H9 (cell line): ENCODE results near the gene NTRK3. TPM values are rescaled to one million over a fixed set of nuclear protein-coding genes. Genes with fewer than 3 reads are reported as not detected.

Experiments
- DNase-seq: peaks from one replicate; pipeline ENCODE4 v3.0.0-alpha.2; 2017
- H2AFZ ChIP-seq: one replicate; pipeline ENCODE4 v1.6.1; 2013; ENCODE audit warnings: mild to moderate bottlenecking, low read length, control low read depth, moderate library complexity
- H2AK5ac ChIP-seq: 2 replicates; pipeline ENCODE4 v1.6.1; 2013; ENCODE audit warnings: low read length, control low read depth, mixed read lengths; ENCODE audit not compliant: insufficient read length
- H2BK120ac ChIP-seq: one replicate; pipeline ENCODE4 v1.6.1; 2013; ENCODE audit warnings: low read depth, mild to moderate bottlenecking, low read length, control low read depth, inconsistent platforms; ENCODE audit not compliant: poor library complexity, severe bottlenecking
- H2BK12ac ChIP-seq: 2 replicates; pipeline ENCODE4 v1.6.1; 2013; ENCODE audit warnings: low read length, control low read depth, mixed read lengths, low read depth; ENCODE audit not compliant: insufficient read length
- H2BK15ac ChIP-seq: 2 replicates; pipeline ENCODE4 v1.6.1; 2013; ENCODE audit warnings: low read depth, low read length, control low read depth
- H2BK20ac ChIP-seq: one replicate; pipeline ENCODE4 v1.6.1; 2013; ENCODE audit warnings: low read depth, mild to moderate bottlenecking, low read length, control low read depth, inconsistent platforms; ENCODE audit not compliant: poor library complexity, severe bottlenecking
- H2BK5ac ChIP-seq: 2 replicates; pipeline ENCODE4 v1.6.1; 2013; ENCODE audit warnings: low read length, control low read depth, mixed read lengths; ENCODE audit not compliant: insufficient read length
- H3K14ac ChIP-seq: 2 replicates; pipeline ENCODE4 v1.6.1; 2013; ENCODE audit warnings: low read length, control low read depth; ENCODE audit not compliant: insufficient read depth
- H3K18ac ChIP-seq: 2 replicates; pipeline ENCODE4 v1.6.1; 2013; ENCODE audit warnings: low read depth, mild to moderate bottlenecking, mixed read lengths, low read length, control low read depth; ENCODE audit not compliant: insufficient read length
- H3K23ac ChIP-seq: 2 replicates; pipeline ENCODE4 v1.6.1; 2013; ENCODE audit warnings: low read length, control low read depth, mixed read lengths, low read depth; ENCODE audit not compliant: insufficient read length
- H3K23me2 ChIP-seq: 2 replicates; pipeline ENCODE4 v1.6.1; 2013; ENCODE audit warnings: low read depth, mild to moderate bottlenecking, mixed read lengths, low read length, control low read depth; ENCODE audit not compliant: insufficient read length, poor library complexity, severe bottlenecking
- H3K27ac ChIP-seq: 2 replicates; pipeline ENCODE4 v1.5.1; 2013; ENCODE audit warnings: low read length, control low read depth, mixed read lengths, low read depth; ENCODE audit not compliant: insufficient read length
- H3K27me3 ChIP-seq: 2 replicates; pipeline ENCODE4 v1.6.1; 2013; ENCODE audit warnings: low read length, control low read depth, inconsistent platforms; ENCODE audit not compliant: insufficient read depth
- H3K4ac ChIP-seq: 2 replicates; pipeline ENCODE4 v1.6.1; 2013; ENCODE audit warnings: low read depth, mild to moderate bottlenecking, control low read depth, inconsistent platforms, low read length, moderate library complexity
- H3K4me1 ChIP-seq: 2 replicates; pipeline ENCODE4 v1.6.1; 2013; ENCODE audit warnings: low read length, control low read depth, inconsistent platforms; ENCODE audit not compliant: insufficient read depth
- H3K4me2 ChIP-seq: 2 replicates; pipeline ENCODE4 v1.6.1; 2013; ENCODE audit warnings: low read length, control low read depth, mixed read lengths; ENCODE audit not compliant: insufficient read length, insufficient read depth
- H3K56ac ChIP-seq: 2 replicates; pipeline ENCODE4 v1.6.1; 2013; ENCODE audit warnings: low read depth, mild to moderate bottlenecking, mixed read lengths, low read length, control low read depth; ENCODE audit not compliant: insufficient read length
- H3K79me1 ChIP-seq: 2 replicates; pipeline ENCODE4 v1.6.1; 2013; ENCODE audit warnings: low read depth, mild to moderate bottlenecking, moderate library complexity, low read length, control low read depth, inconsistent platforms; ENCODE audit not compliant: insufficient read depth, poor library complexity, severe bottlenecking
- H3K79me2 ChIP-seq: 2 replicates; pipeline ENCODE4 v1.6.1; 2013; ENCODE audit warnings: low read length, control low read depth, inconsistent platforms; ENCODE audit not compliant: insufficient read depth
- H3K9ac ChIP-seq: 2 replicates; pipeline ENCODE4 v1.6.1; 2013; ENCODE audit warnings: low read length, control low read depth, mixed read lengths; ENCODE audit not compliant: insufficient read length; ENCODE audit errors: extremely low read depth
- H3K9me3 ChIP-seq: one replicate; pipeline ENCODE4 v1.6.1; 2013; ENCODE audit warnings: low read depth, low read length, inconsistent platforms; ENCODE audit not compliant: control insufficient read depth
- H3T11ph ChIP-seq: one replicate; pipeline ENCODE4 v1.6.1; 2013; ENCODE audit warnings: mild to moderate bottlenecking, low read length, control low read depth, inconsistent platforms
- H4K20me1 ChIP-seq: one replicate; pipeline ENCODE4 v1.6.1; 2013; ENCODE audit not compliant: control insufficient read depth, insufficient read length, insufficient read depth
- H4K5ac ChIP-seq: 2 replicates; pipeline ENCODE4 v1.6.1; 2013; ENCODE audit warnings: low read depth, mild to moderate bottlenecking, mixed read lengths, low read length, control low read depth; ENCODE audit not compliant: insufficient read length
- H4K8ac ChIP-seq: replicated peaks from 2 replicates; pipeline ENCODE4 v1.6.1; 2013; ENCODE audit warnings: low read length, control low read depth, mixed read lengths, low read depth; ENCODE audit not compliant: insufficient read length
- H4K91ac ChIP-seq: 2 replicates; pipeline ENCODE4 v1.6.1; 2013; ENCODE audit warnings: low read depth, mild to moderate bottlenecking, moderate library complexity, mixed read lengths, low read length, control low read depth; ENCODE audit not compliant: insufficient read length
- H3K27ac Mint-ChIP-seq, 3 experiments: 2 replicates in 2 of 3; 3 replicates in 1 of 3; pipeline ENCODE4 v1.8.0; 2020 to 2021; ENCODE audit warnings: mixed read lengths in 3 of 3, mild to moderate bottlenecking in 1 of 3, moderate library complexity in 1 of 3
- H3K27me3 Mint-ChIP-seq: 2 replicates; pipeline ENCODE4 v1.8.0; 2021; ENCODE audit warnings: low read depth, mild to moderate bottlenecking, moderate library complexity, mixed read lengths
- H3K36me3 Mint-ChIP-seq, 3 experiments: 2 replicates in 2 of 3; 3 replicates in 1 of 3; pipeline ENCODE4 v1.8.0; 2020 to 2021; ENCODE audit warnings: low read depth in 3 of 3, mixed read lengths in 3 of 3; ENCODE audit not compliant: insufficient read depth in 1 of 3
- H3K4me1 Mint-ChIP-seq, 2 experiments: 2 replicates each; pipeline ENCODE4 v1.8.0; 2020; ENCODE audit warnings: mixed read lengths in 2 of 2
- H3K4me3 Mint-ChIP-seq, 2 experiments: 2 replicates in 1 of 2; 3 replicates in 1 of 2; pipeline ENCODE4 v1.8.0; 2020 to 2021; ENCODE audit warnings: mild to moderate bottlenecking in 2 of 2, mixed read lengths in 2 of 2, moderate library complexity in 1 of 2
- H3K9me3 Mint-ChIP-seq, 2 experiments: 2 replicates in 1 of 2; 3 replicates in 1 of 2; pipeline ENCODE4 v1.8.0; 2020; ENCODE audit warnings: mild to moderate bottlenecking in 2 of 2, mixed read lengths in 2 of 2, moderate library complexity in 1 of 2
- WGBS: extraction: QIAGEN DNeasy Blood & Tissue Kit; methylation state at CpG from one replicate; pipeline ENCODE4 v1.1.7; 2013; ENCODE audit warnings: missing lambda C conversion rate, low lambda C conversion rate, mixed read lengths; ENCODE audit not compliant: insufficient read length; ENCODE audit errors: extremely low coverage; 5-methylcytosine and 5-hydroxymethylcytosine counted together
- total RNA-seq: library from RNA; stranded (reverse); gene quantifications from 2 replicates; pipeline ENCODE4 v1.2.1, GENCODE V29; 2021
- TF ChIP-seq, protein P1 (sequence below): fragments of 200-600 bp; sonication (generic); conservative IDR thresholded peaks from 3 replicates; pipeline ENCODE4 v1.8.0; 2021; ENCODE audit warnings: antibody characterized with exemption, mild to moderate bottlenecking

NTRK3 gene
- total RNA-seq, 1 experiment from 2014 or later: 2.5 TPM

DNA sequence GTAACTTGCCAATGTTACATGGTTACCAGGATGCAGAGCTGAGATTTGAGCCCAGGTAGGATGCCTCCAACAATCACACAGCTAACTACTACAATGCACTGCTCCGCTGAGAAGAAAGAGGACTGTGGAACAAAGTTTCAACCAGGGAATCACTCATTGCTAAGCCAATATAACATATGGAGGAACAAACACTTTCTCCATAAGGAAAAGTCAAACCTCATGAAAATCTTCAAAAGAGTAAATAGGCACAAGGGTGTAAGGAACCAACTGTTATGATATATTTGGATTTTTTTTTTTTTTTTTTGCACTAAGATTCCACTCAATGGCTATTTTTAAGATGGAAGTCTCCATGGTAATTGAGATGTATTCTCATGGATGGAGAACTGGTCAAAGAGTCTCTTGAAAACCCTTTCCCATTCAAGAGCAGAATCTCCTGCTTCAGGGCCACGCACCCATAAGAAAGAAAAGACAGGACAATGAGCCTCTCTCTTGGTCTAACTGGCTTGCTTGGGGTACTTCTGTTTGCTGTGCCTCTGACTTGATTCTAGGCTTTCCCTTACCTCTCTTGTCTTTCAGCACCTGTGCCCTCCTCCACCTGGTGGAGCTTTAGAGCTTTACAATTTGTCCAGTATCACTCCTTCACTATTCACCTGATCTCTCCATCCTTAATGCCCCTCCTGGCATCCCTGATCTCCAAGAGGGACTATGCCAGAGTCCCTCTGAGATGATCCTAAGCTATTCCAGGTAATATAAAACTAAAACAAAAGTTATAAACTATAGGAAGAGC lies 252.8 kb downstream of the NTRK3 start:
- Histone ChIP-seq H4K20me1 (no peaks in the 10 kb centered on the region), H3K18ac (no peak overlapping the region), H3K23me2 (no peaks in the 10 kb centered on the region), H2BK120ac (no peak overlapping the region), H2BK5ac (no peak overlapping the region), H3K4me1 (no peaks in the 10 kb centered on the region), H3T11ph (no peak overlapping the region), H3K79me2 (no peaks in the 10 kb centered on the region), H4K8ac (no peak overlapping the region), H3K4me2 (no peak overlapping the region), H4K5ac (no peak overlapping the region), H2BK12ac (no peak overlapping the region), H3K14ac (no peak overlapping the region), H3K4ac (no peak overlapping the region), H2BK15ac (no peak overlapping the region), H4K91ac (no peak overlapping the region), H3K27ac (no peak overlapping the region), H3K79me1 (no peaks in the 10 kb centered on the region), H2AFZ (no peak overlapping the region), H3K27me3 (no peaks in the 10 kb centered on the region), H3K9me3 (no peaks in the 10 kb centered on the region), H2AK5ac (no peak overlapping the region), H3K56ac (no peak overlapping the region), H3K23ac (no peak overlapping the region), H3K9ac (no peak overlapping the region), H2BK20ac (no peak overlapping the region)
- WGBS: no CpG with 5 or more reads among the region's 2 CpGs
- TF ChIP-seq, protein P1, sequence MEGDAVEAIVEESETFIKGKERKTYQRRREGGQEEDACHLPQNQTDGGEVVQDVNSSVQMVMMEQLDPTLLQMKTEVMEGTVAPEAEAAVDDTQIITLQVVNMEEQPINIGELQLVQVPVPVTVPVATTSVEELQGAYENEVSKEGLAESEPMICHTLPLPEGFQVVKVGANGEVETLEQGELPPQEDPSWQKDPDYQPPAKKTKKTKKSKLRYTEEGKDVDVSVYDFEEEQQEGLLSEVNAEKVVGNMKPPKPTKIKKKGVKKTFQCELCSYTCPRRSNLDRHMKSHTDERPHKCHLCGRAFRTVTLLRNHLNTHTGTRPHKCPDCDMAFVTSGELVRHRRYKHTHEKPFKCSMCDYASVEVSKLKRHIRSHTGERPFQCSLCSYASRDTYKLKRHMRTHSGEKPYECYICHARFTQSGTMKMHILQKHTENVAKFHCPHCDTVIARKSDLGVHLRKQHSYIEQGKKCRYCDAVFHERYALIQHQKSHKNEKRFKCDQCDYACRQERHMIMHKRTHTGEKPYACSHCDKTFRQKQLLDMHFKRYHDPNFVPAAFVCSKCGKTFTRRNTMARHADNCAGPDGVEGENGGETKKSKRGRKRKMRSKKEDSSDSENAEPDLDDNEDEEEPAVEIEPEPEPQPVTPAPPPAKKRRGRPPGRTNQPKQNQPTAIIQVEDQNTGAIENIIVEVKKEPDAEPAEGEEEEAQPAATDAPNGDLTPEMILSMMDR: peak; percentile 63
- Mint-ChIP-seq H3K27ac (no peak overlapping the region), H3K4me1 (peaks cover 0 to 3% of the 10 kb centered on the region in 2 experiments; a peak in 1 of 4 replicates), H3K36me3 (no peaks in the 10 kb centered on the region), H3K9me3 (peaks cover 6% of the 10 kb centered on the region in 2 experiments), H3K4me3 (no peak overlapping the region), H3K27me3 (no peaks in the 10 kb centered on the region; the same call in 1 of the 2 replicates)
- DNase-seq: peak; percentile 40
